ENCODE measurements around the gene IL36RN. TPM values are rescaled to one million over a fixed set of nuclear protein-coding genes. Genes with fewer than 3 reads are reported as not detected.

The IL36RN gene
- total RNA-seq, 1 experiment from 2014 or later, result 0.36 TPM

- Histone ChIP-seq H3K9ac (ENCODE audit: low read length) (no peak overlapping the region), H3F3A (ENCODE audit: low read length, unreplicated experiment) (peaks cover 6% of the 10 kb centered on the region), H3K4me2 (ENCODE audit: low read length) (no peak overlapping the region), H3K9me3 (ENCODE audit: low read length) (no peaks in the 10 kb centered on the region), H3K27me3 (ENCODE audit: low read length) (no peaks in the 10 kb centered on the region), H2AFZ (ENCODE audit: low read length) (no peak overlapping the region), H4K20me1 (ENCODE audit: low read length) (no peaks in the 10 kb centered on the region), H3K4me3 (ENCODE audit: low read length) (no peak overlapping the region), H3K4me1 (ENCODE audit: insufficient read depth, low read length) (peaks cover 41% of the 10 kb centered on the region), H3K36me3 (ENCODE audit: low read depth, low read length) (no peaks in the 10 kb centered on the region), H3K27ac (ENCODE audit: low read length) (no peak overlapping the region), H3K79me2 (ENCODE audit: low read length) (no peaks in the 10 kb centered on the region), H3K9me2 (replicated peaks; ENCODE audit: low read length) (no peaks in the 10 kb centered on the region)
- ChIA-PET POLR2A (ENCODE audit: unreplicated experiment) (no interaction called here), CTCF (no interaction called here)
- intact Hi-C loops (cut with micrococcal nuclease), result no loop called here
- no peak for ATAC-seq
- TF ChIP-seq CTCF (conservative IDR thresholded peaks at IDR 0.05; ENCODE audit: low read depth, low read length), result no peak
- TF ChIP-seq EZH2 (IDR thresholded peaks at IDR 0.05; ENCODE audit: low read length, unreplicated experiment), result no peak
- no peak for TF ChIP-seq EZH2phosphoT487 (IDR thresholded peaks at IDR 0.05; ENCODE audit: borderline replicate concordance, low read length)
- BruUV-seq (replicated peaks), result no TSS peak
- no peak for DNase-seq
These were observed 14.4 kb downstream of the IL36RN start for GRCh38 chr2:113073325-113073834.

GRCh38 chr2:113075030-113075429, 16.0 kb downstream of the IL36RN start:
- TF ChIP-seq CTCF (conservative IDR thresholded peaks at IDR 0.05; ENCODE audit: low read depth, low read length) (no peak), EZH2 (IDR thresholded peaks at IDR 0.05; ENCODE audit: low read length, unreplicated experiment) (no peak), EZH2phosphoT487 (IDR thresholded peaks at IDR 0.05; ENCODE audit: borderline replicate concordance, low read length) (no peak)
- no peaks in the 10 kb centered on the region for H4K20me1 ChIP-seq (ENCODE audit: low read length)
- H3K9ac ChIP-seq (ENCODE audit: low read length), result no peak overlapping the region
- CTCF ChIA-PET, result no interaction called here
- no peak overlapping the region for H3K4me2 ChIP-seq (ENCODE audit: low read length)
- no peaks in the 10 kb centered on the region for H3F3A ChIP-seq (ENCODE audit: low read length, unreplicated experiment)
- no peak overlapping the region for H3K4me3 ChIP-seq (ENCODE audit: low read length)
- H3K9me2 ChIP-seq (replicated peaks; ENCODE audit: low read length), result no peaks in the 10 kb centered on the region
- H3K79me2 ChIP-seq (ENCODE audit: low read length), result no peaks in the 10 kb centered on the region
- no peaks in the 10 kb centered on the region for H3K36me3 ChIP-seq (ENCODE audit: low read depth, low read length)
- no peak overlapping the region for H3K27ac ChIP-seq (ENCODE audit: low read length)
- peaks cover 41% of the 10 kb centered on the region for H3K4me1 ChIP-seq (ENCODE audit: insufficient read depth, low read length)
- DNase-seq (no peak), ATAC-seq (no peak)
- no peaks in the 10 kb centered on the region for H3K27me3 ChIP-seq (ENCODE audit: low read length)
- no TSS peak for BruUV-seq (replicated peaks)
- no peaks in the 10 kb centered on the region for H3K9me3 ChIP-seq (ENCODE audit: low read length)
- POLR2A ChIA-PET (ENCODE audit: unreplicated experiment), result no interaction called here
- intact Hi-C loops (cut with micrococcal nuclease), result loop anchor here (5.0 kb wide), 2 partner anchors 103 to 328 kb away; no protein-coding TSS in a partner anchor
- no peak overlapping the region for H2AFZ ChIP-seq (ENCODE audit: low read length)

GRCh38 chr2:113075600-113075999, 16.6 kb downstream of the IL36RN start:
- H3K79me2 ChIP-seq (ENCODE audit: low read length), result no peaks in the 10 kb centered on the region
- ATAC-seq (no peak), DNase-seq (no peak)
- H2AFZ ChIP-seq (ENCODE audit: low read length), result no peak overlapping the region
- intact Hi-C loops (cut with micrococcal nuclease), result loop anchor here (5.0 kb wide), 2 partner anchors 103 to 328 kb away; no protein-coding TSS in a partner anchor
- no peaks in the 10 kb centered on the region for H3K27me3 ChIP-seq (ENCODE audit: low read length)
- H3K9me2 ChIP-seq (replicated peaks; ENCODE audit: low read length), result no peaks in the 10 kb centered on the region
- H3K9me3 ChIP-seq (ENCODE audit: low read length), result no peaks in the 10 kb centered on the region
- no peaks in the 10 kb centered on the region for H4K20me1 ChIP-seq (ENCODE audit: low read length)
- no peak for TF ChIP-seq EZH2 (IDR thresholded peaks at IDR 0.05; ENCODE audit: low read length, unreplicated experiment)
- no peak for TF ChIP-seq EZH2phosphoT487 (IDR thresholded peaks at IDR 0.05; ENCODE audit: borderline replicate concordance, low read length)
- no peak for TF ChIP-seq CTCF (conservative IDR thresholded peaks at IDR 0.05; ENCODE audit: low read depth, low read length)
- no peaks in the 10 kb centered on the region for H3K36me3 ChIP-seq (ENCODE audit: low read depth, low read length)
- H3F3A ChIP-seq (ENCODE audit: low read length, unreplicated experiment), result no peaks in the 10 kb centered on the region
- no peak overlapping the region for H3K9ac ChIP-seq (ENCODE audit: low read length)
- H3K4me1 ChIP-seq (ENCODE audit: insufficient read depth, low read length), result peaks cover 35% of the 10 kb centered on the region
- H3K27ac ChIP-seq (ENCODE audit: low read length), result no peak overlapping the region
- no peak overlapping the region for H3K4me2 ChIP-seq (ENCODE audit: low read length)
- ChIA-PET CTCF (no interaction called here), POLR2A (ENCODE audit: unreplicated experiment) (no interaction called here)
- no TSS peak for BruUV-seq (replicated peaks)
- no peak overlapping the region for H3K4me3 ChIP-seq (ENCODE audit: low read length)

All from PC-3 (cell line).